PFSK-1 (cell line): Measurements from ENCODE around the gene HNF1B.

Experiments
- FOXP2 ChIP-seq: optimal IDR thresholded peaks from 2 replicates; pipeline ENCODE3; 2011; ENCODE audit warnings: borderline replicate concordance, control low read depth, inconsistent platforms; ENCODE audit not compliant: insufficient read depth; ENCODE audit errors: extremely low read length, extremely low read depth
- POLR2AphosphoS5 ChIP-seq: IDR thresholded peaks from 2 replicates; pipeline ENCODE4 v1.6.1; 2012; ENCODE audit warnings: low read depth, mild to moderate bottlenecking, control low read depth, low read length, moderate library complexity
- REST ChIP-seq, 2 experiments: IDR thresholded peaks; 2 replicates each; pipeline versions ENCODE4 v1.6.1 to v1.8.0; 2011 to 2012; ENCODE audit warnings: low read depth in 2 of 2, low read length in 2 of 2, control low read depth in 1 of 2, inconsistent platforms in 1 of 2, mild to moderate bottlenecking in 1 of 2, moderate library complexity in 1 of 2; ENCODE audit not compliant: insufficient read depth in 1 of 2
- SIN3A ChIP-seq: IDR thresholded peaks from 2 replicates; pipeline ENCODE4 v1.6.1; 2012; ENCODE audit warnings: mild to moderate bottlenecking, low read length, moderate library complexity, borderline replicate concordance; ENCODE audit not compliant: insufficient read depth
- TAF1 ChIP-seq: IDR thresholded peaks from 2 replicates; pipeline ENCODE4 v1.6.1; 2012; ENCODE audit warnings: low read length, control low read depth, borderline replicate concordance; ENCODE audit not compliant: insufficient read depth

HNF1B gene

DNA sequence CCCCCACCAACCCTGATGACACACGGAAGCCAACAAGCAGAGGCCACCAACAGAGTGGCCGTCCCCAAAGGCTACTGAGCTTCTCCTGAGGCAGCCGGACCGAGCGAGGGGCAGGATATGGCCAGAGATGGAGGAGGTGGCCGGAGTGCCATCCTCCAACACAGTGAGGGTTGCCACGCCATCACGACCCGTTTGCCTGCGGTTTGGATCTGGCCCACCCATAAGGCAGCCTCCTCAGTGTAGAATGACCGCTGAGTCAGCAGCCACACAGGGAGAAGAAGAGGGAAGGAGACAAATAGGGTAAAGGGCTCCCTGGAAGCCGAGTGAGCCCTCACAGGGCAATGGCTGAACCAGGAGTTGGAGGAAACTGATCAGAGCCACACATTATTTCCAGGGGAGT, 13.8 kb downstream of the HNF1B start:
- TF ChIP-seq TAF1, result no peak
- TF ChIP-seq POLR2AphosphoS5, result no peak
- no peak for TF ChIP-seq SIN3A
- no peak for TF ChIP-seq FOXP2
- TF ChIP-seq REST (IDR thresholded peaks at IDR 0.05; ENCODE audit: insufficient read depth in 1 of 2, low read depth in 2 of 2, low read length in 2 of 2), result no peak

- TF ChIP-seq REST (IDR thresholded peaks at IDR 0.05; ENCODE audit: insufficient read depth in 1 of 2, low read depth in 2 of 2, low read length in 2 of 2) (no peak), TAF1 (no peak), POLR2AphosphoS5 (no peak), SIN3A (no peak), FOXP2 (no peak)
Measured at GRCh38 chr17:37729905-37730304, 15.0 kb downstream of the HNF1B start.

GRCh38 chr17:37726891-37727675, 17.8 kb downstream of the HNF1B start:
- TF ChIP-seq FOXP2, result no peak
- TF ChIP-seq REST (IDR thresholded peaks at IDR 0.05; ENCODE audit: insufficient read depth in 1 of 2, low read depth in 2 of 2, low read length in 2 of 2), result peak in 1 of 2 experiments; percentile 57; a peak in 1 of 4 replicates
- no peak for TF ChIP-seq TAF1

- TF ChIP-seq POLR2AphosphoS5 (no peak), SIN3A (no peak), REST (IDR thresholded peaks at IDR 0.05; ENCODE audit: insufficient read depth in 1 of 2, low read depth in 2 of 2, low read length in 2 of 2) (no peak), TAF1 (no peak), FOXP2 (no peak)
Measured at GRCh38 chr17:37726248-37726647, 18.6 kb downstream of the HNF1B start.
